Tongue (tissue), 2 donors: ENCODE results near the gene CAMTA1. TPM values are rescaled to one million over a fixed set of nuclear protein-coding genes. Genes with fewer than 3 reads are reported as not detected.

ENCODE experiments used
- DNase-seq: peaks from one replicate; pipeline ENCODE4 v3.0.0-alpha.2; 2015
- total RNA-seq: library from RNA; depleted of rRNA; stranded (reverse); fragments of >200 nt; gene quantifications from one replicate; pipeline ENCODE4 v1.2.3, GENCODE V29; 2014

The CAMTA1 gene
- total RNA-seq, 1 donor from 2014 or later = 60.6 TPM

GRCh38 chr1:7538849-7539768 lies 753.9 kb downstream of the CAMTA1 start:
- DNase-seq = no peak

DNA sequence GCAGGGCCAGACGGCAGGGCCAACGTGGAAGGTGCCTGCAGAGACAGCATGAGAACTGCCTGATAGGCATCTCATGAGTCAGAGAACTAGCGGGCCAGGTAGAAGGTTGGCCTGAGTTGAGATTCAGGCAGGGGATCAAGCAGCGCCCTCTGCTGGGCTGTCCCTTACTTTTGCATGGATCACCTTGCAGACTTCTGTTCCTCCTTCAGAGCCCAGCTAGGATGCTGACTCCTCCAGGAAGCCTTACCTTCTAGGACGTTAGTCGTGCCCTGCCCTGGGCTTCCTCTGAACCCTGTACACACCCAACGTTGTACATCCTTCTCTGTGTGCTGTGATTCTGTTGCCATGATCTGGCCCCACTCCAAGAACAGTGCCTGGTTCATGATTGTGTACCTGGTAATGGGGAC lies 754.5 kb downstream of the CAMTA1 start:
- no peak for DNase-seq

GRCh38 chr1:7540816-7541215 lies 755.6 kb downstream of the CAMTA1 start:
- DNase-seq = no peak

GRCh38 chr1:7541629-7542028 lies 756.4 kb downstream of the CAMTA1 start:
- DNase-seq = no peak

- no peak for DNase-seq
Measured at GRCh38 chr1:7543718-7544090, 758.5 kb downstream of the CAMTA1 start.

DNA sequence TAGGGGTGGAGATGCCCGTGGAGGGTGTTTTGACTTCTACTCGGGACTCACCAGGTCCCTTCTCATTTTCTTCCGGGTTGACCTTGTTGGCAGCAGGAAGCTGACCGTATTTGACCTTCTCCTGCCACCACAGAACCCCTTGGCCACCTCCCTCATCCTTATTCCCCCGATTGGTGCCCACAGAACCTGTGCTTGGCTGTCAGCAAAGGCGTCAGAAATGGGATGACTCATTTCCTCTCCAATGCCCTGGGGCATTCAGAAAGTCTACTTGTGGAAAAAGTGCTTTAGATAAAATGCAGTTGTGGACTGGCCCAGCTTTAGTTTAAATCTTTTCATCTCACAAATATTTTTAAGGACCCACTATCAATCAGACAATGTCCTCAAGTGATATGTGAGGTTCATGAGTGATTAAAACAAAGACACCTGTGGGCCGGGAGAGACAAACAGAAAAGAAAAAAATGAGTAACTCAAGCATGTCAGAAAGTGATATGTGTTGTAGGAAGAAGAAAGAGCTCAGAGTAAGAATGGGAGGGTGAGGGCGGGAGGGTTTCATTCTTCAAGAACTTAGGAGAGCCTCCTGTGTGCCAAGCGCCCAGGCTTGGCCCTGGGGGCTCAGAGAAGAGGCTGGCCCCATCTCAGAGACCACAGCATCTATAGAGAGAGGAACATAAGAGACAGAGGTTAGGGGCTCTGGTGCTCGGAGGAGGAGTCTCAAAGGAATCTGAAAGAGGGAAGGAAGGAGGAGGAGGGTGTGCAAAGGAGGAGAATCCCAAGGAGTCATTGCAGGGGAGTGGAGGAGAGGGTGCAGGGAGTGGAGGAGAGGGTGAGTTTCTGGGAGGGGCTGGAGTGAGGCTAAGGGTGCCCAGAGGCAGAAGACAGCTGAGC lies 764.3 kb downstream of the CAMTA1 start:
- DNase-seq = peak; percentile 54

- DNase-seq = no peak
Measured at GRCh38 chr1:7550261-7550865, 765.1 kb downstream of the CAMTA1 start.

- DNase-seq = no peak
Measured at GRCh38 chr1:7550981-7551380, 765.7 kb downstream of the CAMTA1 start.

DNA sequence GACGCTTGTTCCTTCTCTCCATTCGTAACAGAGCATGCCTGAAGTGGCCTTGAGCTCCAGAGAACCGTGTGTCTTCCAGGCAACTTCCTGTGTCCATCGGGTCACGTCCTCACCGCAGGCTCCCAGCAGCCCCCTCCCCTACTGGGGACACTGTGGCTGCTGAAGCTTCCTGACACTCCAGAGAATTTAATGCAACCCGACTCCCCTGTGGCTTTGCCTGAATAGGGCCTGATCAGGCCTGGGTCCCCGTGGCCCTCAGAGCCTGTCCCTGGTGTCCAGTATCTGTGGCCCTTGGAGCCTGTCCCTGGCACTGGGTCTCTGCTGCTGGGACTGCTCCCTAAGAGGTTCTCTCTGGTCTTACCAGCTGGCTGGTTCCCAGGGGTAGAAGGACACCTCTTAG lies 766.2 kb downstream of the CAMTA1 start:
- no peak for DNase-seq

DNA sequence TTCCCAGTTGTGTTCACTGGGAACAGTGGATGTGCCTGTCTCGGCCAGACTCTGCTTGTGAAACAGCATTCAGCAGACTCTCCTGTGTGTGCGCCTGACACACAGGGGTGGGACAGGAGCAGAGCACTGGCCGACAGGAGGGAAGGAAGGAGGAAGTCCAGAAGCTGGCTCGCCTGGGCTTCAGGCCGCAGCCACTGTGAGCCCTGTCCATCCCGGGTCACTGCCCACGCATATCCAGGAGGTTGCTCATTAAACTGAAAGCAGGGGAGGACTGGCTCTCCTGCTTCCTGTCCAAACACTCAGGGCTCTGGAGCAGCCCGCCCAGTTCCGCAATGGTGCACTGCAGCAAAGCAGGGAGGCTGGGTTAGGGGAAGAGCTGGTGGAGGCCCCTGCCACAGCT lies 767.1 kb downstream of the CAMTA1 start:
- DNase-seq = no peak

DNA sequence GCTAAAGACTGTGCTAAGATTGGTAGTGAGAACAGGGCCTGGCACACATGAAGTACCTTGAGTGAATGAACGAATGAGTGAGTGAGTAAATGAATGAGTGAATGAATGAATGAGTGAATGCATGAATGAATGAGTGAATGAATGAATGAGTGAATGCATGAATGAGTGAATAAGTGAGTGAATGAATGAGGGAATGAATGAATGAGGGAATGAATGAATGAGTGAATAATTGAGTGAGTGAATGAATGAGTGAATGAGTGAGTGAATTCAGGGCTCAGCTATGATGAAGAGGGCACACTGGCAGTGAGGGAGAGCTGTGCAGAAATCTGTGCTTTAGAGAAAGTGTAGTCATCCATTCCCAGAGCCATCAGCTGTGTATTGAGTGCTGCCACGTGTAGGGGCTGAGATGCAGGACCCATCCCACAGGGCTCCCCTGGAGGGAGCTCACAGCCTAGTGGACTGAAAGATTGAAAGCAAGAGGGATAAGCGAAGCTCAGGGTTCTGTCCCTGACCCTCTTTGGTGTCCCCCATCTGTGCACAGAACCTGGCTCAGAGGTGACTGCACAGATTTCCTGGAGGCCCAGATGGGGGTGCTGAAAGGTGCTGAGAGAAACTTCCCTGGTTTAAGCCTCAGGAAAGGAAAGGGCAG lies 767.9 kb downstream of the CAMTA1 start:
- DNase-seq = no peak

GRCh38 chr1:7554385-7555235 lies 769.4 kb downstream of the CAMTA1 start:
- peak; percentile 56 for DNase-seq

DNA sequence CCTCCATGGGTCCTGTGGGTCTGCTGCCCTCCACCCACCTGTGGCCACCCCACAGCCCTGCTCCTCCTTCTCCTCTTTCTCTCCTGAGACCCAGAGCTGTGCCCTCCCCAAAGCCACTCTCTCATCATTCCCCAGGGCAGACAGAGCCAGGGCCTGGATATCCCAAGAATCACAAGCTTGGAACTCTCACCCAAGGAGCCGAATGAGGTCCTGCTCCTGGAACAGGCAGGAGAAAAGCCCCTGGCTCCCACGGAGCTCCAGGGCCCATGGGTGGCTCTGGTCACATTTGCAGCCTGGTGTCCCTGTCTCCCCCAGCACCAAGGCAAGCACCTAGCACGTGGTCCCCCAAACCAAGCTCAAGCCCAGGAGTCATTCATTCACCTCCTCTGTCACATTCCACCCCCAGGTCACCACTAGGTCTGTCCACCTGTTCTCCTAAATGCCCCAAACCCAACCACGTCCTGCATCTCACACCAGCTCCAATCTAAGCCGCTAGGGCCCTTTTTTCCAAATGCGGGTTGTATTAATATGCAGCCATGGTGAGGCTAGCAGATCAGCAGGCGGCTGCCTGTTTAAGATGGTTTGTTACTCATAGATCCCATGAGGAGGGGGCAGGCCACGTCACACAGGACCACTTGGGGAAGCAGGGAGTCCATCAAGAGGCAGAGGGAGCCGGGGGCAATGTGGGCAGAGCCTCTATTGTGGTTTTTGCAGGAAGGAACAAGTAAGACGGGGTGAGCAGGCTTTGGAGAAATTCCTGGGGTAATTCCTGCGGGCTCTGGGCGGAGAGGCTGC lies 770.3 kb downstream of the CAMTA1 start:
- no peak for DNase-seq

GRCh38 chr1:7557301-7557891 lies 772.1 kb downstream of the CAMTA1 start:
- DNase-seq = peak; percentile 85

DNA sequence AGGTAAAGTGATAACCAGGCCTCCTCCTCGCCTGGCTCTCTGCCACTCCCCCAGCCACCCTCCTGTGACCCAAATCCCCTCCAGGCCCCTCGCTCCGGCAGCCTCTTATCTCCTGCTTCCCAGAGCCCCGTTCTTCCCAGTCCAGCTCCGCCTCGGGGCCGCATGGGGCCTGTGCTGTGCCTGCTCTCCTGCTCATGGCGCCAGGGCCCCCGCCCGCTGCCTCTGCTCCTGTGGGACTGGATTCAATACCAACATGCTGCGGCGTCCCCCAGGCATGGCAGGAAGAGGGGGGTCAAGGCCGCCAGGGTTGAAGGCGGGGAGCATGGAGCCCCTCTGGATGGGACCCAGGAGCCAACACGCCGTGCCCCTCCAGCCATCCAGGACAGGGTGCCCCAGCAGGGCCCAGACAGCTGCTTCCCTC lies 772.8 kb downstream of the CAMTA1 start:
- no peak for DNase-seq

- no peak for DNase-seq
Measured at GRCh38 chr1:7558481-7558880, 773.2 kb downstream of the CAMTA1 start.

GRCh38 chr1:7558921-7559869 lies 773.9 kb downstream of the CAMTA1 start:
- DNase-seq = no peak

DNA sequence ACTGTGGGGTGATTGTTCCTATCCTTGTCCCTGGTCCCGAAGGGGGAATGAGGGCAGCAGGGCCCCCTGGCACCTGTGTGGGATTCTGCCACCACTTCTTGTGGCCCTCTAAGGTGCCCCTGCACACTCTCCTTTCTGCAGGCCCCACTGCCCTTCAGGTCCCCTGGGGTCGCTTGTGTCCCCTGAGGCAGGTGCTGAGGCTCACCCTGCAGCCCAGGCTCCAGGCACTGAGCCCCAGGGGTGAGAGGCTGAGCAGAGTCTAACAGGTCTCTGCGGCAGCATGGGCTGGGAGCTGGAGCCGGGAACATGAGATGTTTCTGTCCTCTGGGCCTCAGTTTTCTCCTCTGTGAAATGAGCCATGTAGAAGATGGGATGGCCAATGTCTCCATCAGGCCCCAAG lies 774.9 kb downstream of the CAMTA1 start:
- no peak for DNase-seq
